ENCODE measurements around the gene ITGA7. TPM values are rescaled to one million over a fixed set of nuclear protein-coding genes. Genes with fewer than 3 reads are reported as not detected.

Gene ITGA7
- polyA plus RNA-seq, 1 donor from 2014 or later = 13.5 TPM

- peak overlapping the region; percentile 97 for H3K27ac ChIP-seq (ENCODE audit: low read length)
Observed at GRCh38 chr12:55736076-55736475, 28.4 kb upstream of the ITGA7 start.

DNA sequence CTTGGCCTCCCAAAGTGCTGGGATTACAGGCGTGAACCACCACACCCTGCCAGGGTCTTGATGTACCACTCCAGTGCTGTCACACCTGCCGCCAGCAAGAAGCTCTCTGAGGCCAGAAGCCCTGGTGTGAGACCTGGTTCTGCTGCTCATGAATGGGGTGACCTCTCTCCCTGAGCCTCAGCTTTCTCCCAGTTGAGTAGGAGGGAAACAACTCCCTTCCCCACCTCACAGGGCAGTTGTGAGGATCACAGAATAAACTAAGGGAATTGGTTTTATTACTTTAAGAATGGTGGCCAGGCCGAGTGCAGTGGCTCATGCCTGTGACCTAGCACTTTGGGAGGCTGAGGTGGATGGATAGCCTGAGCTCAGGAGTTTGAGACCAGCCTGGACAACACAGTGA lies 26.9 kb upstream of the ITGA7 start:
- no peaks in the 10 kb centered on the region for H3K9me3 ChIP-seq (ENCODE audit: low read length)
- no peaks in the 10 kb centered on the region for H4K20me1 ChIP-seq (ENCODE audit: insufficient read depth)
- TF ChIP-seq RAD21 (conservative IDR thresholded peaks at IDR 0.05) (no peak), SMC3 (conservative IDR thresholded peaks at IDR 0.05; ENCODE audit: poor library complexity) (no peak), CTCF (IDR thresholded peaks at IDR 0.05; ENCODE audit: poor library complexity, severe bottlenecking) (no peak), TAF1 (IDR thresholded peaks at IDR 0.05; ENCODE audit: low read depth) (no peak), EZH2 (IDR thresholded peaks at IDR 0.05; ENCODE audit: borderline replicate concordance, insufficient read depth, low read length, poor library complexity, severe bottlenecking) (no peak)

More at GRCh38 chr12:55736076-55736475, 28.4 kb upstream of the ITGA7 start:
- H3K4me3 ChIP-seq (ENCODE audit: low read length) = no peak overlapping the region
- H3K9me2 ChIP-seq (ENCODE audit: insufficient read depth, low read length) = no peaks in the 10 kb centered on the region
- H4K20me1 ChIP-seq (ENCODE audit: insufficient read depth) = no peaks in the 10 kb centered on the region
- no peak overlapping the region for H3K9ac ChIP-seq (ENCODE audit: low read length)
- TF ChIP-seq EZH2 (IDR thresholded peaks at IDR 0.05; ENCODE audit: borderline replicate concordance, insufficient read depth, low read length, poor library complexity, severe bottlenecking) = no peak
- no peak for TF ChIP-seq TAF1 (IDR thresholded peaks at IDR 0.05; ENCODE audit: low read depth)
- TF ChIP-seq CTCF (IDR thresholded peaks at IDR 0.05; ENCODE audit: poor library complexity, severe bottlenecking) = no peak
- TF ChIP-seq, protein P1, sequence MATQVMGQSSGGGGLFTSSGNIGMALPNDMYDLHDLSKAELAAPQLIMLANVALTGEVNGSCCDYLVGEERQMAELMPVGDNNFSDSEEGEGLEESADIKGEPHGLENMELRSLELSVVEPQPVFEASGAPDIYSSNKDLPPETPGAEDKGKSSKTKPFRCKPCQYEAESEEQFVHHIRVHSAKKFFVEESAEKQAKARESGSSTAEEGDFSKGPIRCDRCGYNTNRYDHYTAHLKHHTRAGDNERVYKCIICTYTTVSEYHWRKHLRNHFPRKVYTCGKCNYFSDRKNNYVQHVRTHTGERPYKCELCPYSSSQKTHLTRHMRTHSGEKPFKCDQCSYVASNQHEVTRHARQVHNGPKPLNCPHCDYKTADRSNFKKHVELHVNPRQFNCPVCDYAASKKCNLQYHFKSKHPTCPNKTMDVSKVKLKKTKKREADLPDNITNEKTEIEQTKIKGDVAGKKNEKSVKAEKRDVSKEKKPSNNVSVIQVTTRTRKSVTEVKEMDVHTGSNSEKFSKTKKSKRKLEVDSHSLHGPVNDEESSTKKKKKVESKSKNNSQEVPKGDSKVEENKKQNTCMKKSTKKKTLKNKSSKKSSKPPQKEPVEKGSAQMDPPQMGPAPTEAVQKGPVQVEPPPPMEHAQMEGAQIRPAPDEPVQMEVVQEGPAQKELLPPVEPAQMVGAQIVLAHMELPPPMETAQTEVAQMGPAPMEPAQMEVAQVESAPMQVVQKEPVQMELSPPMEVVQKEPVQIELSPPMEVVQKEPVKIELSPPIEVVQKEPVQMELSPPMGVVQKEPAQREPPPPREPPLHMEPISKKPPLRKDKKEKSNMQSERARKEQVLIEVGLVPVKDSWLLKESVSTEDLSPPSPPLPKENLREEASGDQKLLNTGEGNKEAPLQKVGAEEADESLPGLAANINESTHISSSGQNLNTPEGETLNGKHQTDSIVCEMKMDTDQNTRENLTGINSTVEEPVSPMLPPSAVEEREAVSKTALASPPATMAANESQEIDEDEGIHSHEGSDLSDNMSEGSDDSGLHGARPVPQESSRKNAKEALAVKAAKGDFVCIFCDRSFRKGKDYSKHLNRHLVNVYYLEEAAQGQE (IDR thresholded peaks at IDR 0.05; ENCODE audit: borderline replicate concordance) = no peak
- TF ChIP-seq SMC3 (conservative IDR thresholded peaks at IDR 0.05; ENCODE audit: poor library complexity) = no peak
- no peak for TF ChIP-seq MXI1 (conservative IDR thresholded peaks at IDR 0.05; ENCODE audit: poor library complexity, severe bottlenecking)
- no peak for TF ChIP-seq EP300 (conservative IDR thresholded peaks at IDR 0.05; ENCODE audit: poor library complexity, severe bottlenecking)
- TF ChIP-seq RAD21 (conservative IDR thresholded peaks at IDR 0.05) = no peak
- no peak for TF ChIP-seq POLR2AphosphoS5 (IDR thresholded peaks at IDR 0.05)
- H2AFZ ChIP-seq (ENCODE audit: low read depth, low read length) = no peak overlapping the region
- H3K79me2 ChIP-seq (replicated peaks; ENCODE audit: insufficient read depth, low read length) = peaks cover 6% of the 10 kb centered on the region
- no peak overlapping the region for H3K4me2 ChIP-seq (ENCODE audit: low read length)
- H3F3A ChIP-seq (ENCODE audit: insufficient read depth, low read length, poor library complexity, severe bottlenecking) = peaks cover 9% of the 10 kb centered on the region
- H3K9me3 ChIP-seq (ENCODE audit: low read length) = no peaks in the 10 kb centered on the region
- H3K36me3 ChIP-seq (ENCODE audit: insufficient read depth, low read length) = no peaks in the 10 kb centered on the region
- no peaks in the 10 kb centered on the region for H3K27me3 ChIP-seq (ENCODE audit: insufficient read depth, low read depth, low read length)

More for the DNA sequence above, 26.9 kb upstream of the ITGA7 start:
- H3K9me2 ChIP-seq (ENCODE audit: insufficient read depth, low read length) = no peaks in the 10 kb centered on the region
- no peak overlapping the region for H3K4me2 ChIP-seq (ENCODE audit: low read length)
- no peaks in the 10 kb centered on the region for H3K36me3 ChIP-seq (ENCODE audit: insufficient read depth, low read length)
- H3K27ac ChIP-seq (ENCODE audit: low read length) = no peak overlapping the region
- H3K9ac ChIP-seq (ENCODE audit: low read length) = no peak overlapping the region
- H3K79me2 ChIP-seq (replicated peaks; ENCODE audit: insufficient read depth, low read length) = peaks cover 6% of the 10 kb centered on the region
- H3F3A ChIP-seq (ENCODE audit: insufficient read depth, low read length, poor library complexity, severe bottlenecking) = peaks cover 9% of the 10 kb centered on the region
- H3K27me3 ChIP-seq (ENCODE audit: insufficient read depth, low read depth, low read length) = no peaks in the 10 kb centered on the region
- H2AFZ ChIP-seq (ENCODE audit: low read depth, low read length) = no peak overlapping the region
- no peak overlapping the region for H3K4me3 ChIP-seq (ENCODE audit: low read length)

Data from neural cell (in vitro differentiated cells).